ENCODE data around the gene PIANP.

PIANP gene

DNA sequence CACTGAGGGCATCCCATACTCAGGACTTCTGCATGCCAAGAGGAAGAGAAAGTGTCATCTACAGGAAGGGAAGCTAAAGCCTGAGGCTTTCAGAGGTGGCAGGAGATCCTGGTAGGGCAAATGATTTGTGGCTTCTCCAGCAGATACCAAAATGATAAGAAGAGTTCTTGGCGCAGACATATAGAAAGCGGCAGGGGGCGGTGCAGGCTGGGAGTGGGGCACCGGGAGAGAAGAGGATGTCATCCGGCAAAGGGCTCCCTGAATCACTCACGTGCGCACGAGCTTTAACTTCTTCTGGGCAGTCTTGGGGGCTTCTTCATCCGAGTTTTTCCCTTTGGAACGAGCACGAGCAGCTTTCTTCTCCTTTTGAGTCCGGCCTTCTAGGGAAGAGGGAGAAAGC lies 48.2 kb downstream of the PIANP start:
- H3K9me3 ChIP-seq (ENCODE audit: insufficient read depth, low read length, severe bottlenecking), result no peaks in the 10 kb centered on the region
- TF ChIP-seq, protein P1, sequence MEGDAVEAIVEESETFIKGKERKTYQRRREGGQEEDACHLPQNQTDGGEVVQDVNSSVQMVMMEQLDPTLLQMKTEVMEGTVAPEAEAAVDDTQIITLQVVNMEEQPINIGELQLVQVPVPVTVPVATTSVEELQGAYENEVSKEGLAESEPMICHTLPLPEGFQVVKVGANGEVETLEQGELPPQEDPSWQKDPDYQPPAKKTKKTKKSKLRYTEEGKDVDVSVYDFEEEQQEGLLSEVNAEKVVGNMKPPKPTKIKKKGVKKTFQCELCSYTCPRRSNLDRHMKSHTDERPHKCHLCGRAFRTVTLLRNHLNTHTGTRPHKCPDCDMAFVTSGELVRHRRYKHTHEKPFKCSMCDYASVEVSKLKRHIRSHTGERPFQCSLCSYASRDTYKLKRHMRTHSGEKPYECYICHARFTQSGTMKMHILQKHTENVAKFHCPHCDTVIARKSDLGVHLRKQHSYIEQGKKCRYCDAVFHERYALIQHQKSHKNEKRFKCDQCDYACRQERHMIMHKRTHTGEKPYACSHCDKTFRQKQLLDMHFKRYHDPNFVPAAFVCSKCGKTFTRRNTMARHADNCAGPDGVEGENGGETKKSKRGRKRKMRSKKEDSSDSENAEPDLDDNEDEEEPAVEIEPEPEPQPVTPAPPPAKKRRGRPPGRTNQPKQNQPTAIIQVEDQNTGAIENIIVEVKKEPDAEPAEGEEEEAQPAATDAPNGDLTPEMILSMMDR (IDR thresholded peaks at IDR 0.05; ENCODE audit: borderline replicate concordance, extremely low read depth, low read length, poor library complexity, severe bottlenecking), result no peak
- TF ChIP-seq EZH2 (IDR thresholded peaks at IDR 0.05; ENCODE audit: borderline replicate concordance, low read depth, low read length, severe bottlenecking), result no peak
- H3K9ac ChIP-seq (ENCODE audit: low read depth, low read length), result no peak overlapping the region
- H3K4me2 ChIP-seq (ENCODE audit: insufficient read depth, low read length), result no peak overlapping the region
- H2AFZ ChIP-seq (ENCODE audit: low read depth, low read length), result no peak overlapping the region
- H3K36me3 ChIP-seq (ENCODE audit: insufficient read depth, low read length), result peaks cover 76% of the 10 kb centered on the region
- peaks cover 7% of the 10 kb centered on the region; the same call in 1 of the 2 replicates for H3K79me2 ChIP-seq (ENCODE audit: insufficient read depth, low read length)
- H3K4me3 ChIP-seq (ENCODE audit: low read depth in 1 of 2, low read length in 2 of 2), result no peak overlapping the region
- no peaks in the 10 kb centered on the region for H3K4me1 ChIP-seq (ENCODE audit: insufficient read depth, low read length)
- DNase-seq (no peak), ATAC-seq (ENCODE audit: insufficient read depth, low read depth) (no peak)
- H3K27me3 ChIP-seq (ENCODE audit: insufficient read depth, low read length, poor library complexity), result no peaks in the 10 kb centered on the region
- H3K27ac ChIP-seq (ENCODE audit: low read length), result no peak overlapping the region
- H4K20me1 ChIP-seq (ENCODE audit: insufficient read depth, low read length), result no peaks in the 10 kb centered on the region

DNA sequence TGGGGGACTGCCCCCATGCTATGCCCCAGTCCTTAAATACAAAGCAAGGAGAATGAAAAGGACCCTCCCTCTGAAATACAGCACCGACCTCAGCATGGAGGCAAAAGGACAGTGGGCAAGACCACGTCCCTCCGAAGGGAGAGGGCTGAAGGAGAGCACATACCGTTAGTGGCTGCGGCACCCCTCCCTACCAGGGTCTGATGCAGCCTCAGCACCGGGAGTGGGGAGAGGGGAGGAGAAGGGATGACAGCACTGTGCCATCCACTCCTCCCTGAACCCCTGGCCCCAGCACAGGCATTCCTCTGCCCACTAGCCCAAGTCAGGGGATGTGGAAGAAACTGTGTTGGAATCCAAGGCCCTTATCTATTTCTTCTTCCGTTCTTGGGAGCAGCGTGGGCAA lies 49.8 kb downstream of the PIANP start:
- H3K4me1 ChIP-seq (ENCODE audit: insufficient read depth, low read length), result no peaks in the 10 kb centered on the region
- H3K79me2 ChIP-seq (ENCODE audit: insufficient read depth, low read length), result no peaks in the 10 kb centered on the region
- no peaks in the 10 kb centered on the region for H3K9me3 ChIP-seq (ENCODE audit: insufficient read depth, low read length, severe bottlenecking)
- no peak overlapping the region for H2AFZ ChIP-seq (ENCODE audit: low read depth, low read length)
- H3K4me3 ChIP-seq (ENCODE audit: low read depth in 1 of 2, low read length in 2 of 2), result no peak overlapping the region
- no peak overlapping the region for H3K9ac ChIP-seq (ENCODE audit: low read depth, low read length)
- DNase-seq (no peak), ATAC-seq (ENCODE audit: insufficient read depth, low read depth) (no peak)
- TF ChIP-seq EZH2 (IDR thresholded peaks at IDR 0.05; ENCODE audit: borderline replicate concordance, low read depth, low read length, severe bottlenecking), result no peak
- TF ChIP-seq, protein P1 (IDR thresholded peaks at IDR 0.05; ENCODE audit: borderline replicate concordance, extremely low read depth, low read length, poor library complexity, severe bottlenecking), result no peak
- H4K20me1 ChIP-seq (ENCODE audit: insufficient read depth, low read length), result no peaks in the 10 kb centered on the region
- no peaks in the 10 kb centered on the region for H3K27me3 ChIP-seq (ENCODE audit: insufficient read depth, low read length, poor library complexity)
- H3K36me3 ChIP-seq (ENCODE audit: insufficient read depth, low read length), result peaks cover 63% of the 10 kb centered on the region
- no peak overlapping the region for H3K27ac ChIP-seq (ENCODE audit: low read length)
- H3K4me2 ChIP-seq (ENCODE audit: insufficient read depth, low read length), result no peak overlapping the region

- no peak within 1 kb of the TSS for H3K4me2 ChIP-seq (ENCODE audit: insufficient read depth, low read length)
- H3K27ac ChIP-seq (ENCODE audit: low read length), result no peak within 1 kb of the TSS
- no peak within 1 kb of the TSS for H3K9ac ChIP-seq (ENCODE audit: low read depth, low read length)
- H3K4me3 ChIP-seq (ENCODE audit: low read depth in 1 of 2, low read length in 2 of 2), result no peak within 1 kb of the TSS
- peaks cover 31% of the 10 kb centered on the region for H3K36me3 ChIP-seq (ENCODE audit: insufficient read depth, low read length)
- no peaks in the 10 kb centered on the region for H4K20me1 ChIP-seq (ENCODE audit: insufficient read depth, low read length)
- no peaks in the 10 kb centered on the region; the same call in 1 of the 2 replicates for H3K4me1 ChIP-seq (ENCODE audit: insufficient read depth, low read length)
- ATAC-seq (ENCODE audit: insufficient read depth, low read depth) (no peak), DNase-seq (no peak)
- H3K79me2 ChIP-seq (ENCODE audit: insufficient read depth, low read length), result no peaks in the 10 kb centered on the region
- no peak for TF ChIP-seq EZH2 (IDR thresholded peaks at IDR 0.05; ENCODE audit: borderline replicate concordance, low read depth, low read length, severe bottlenecking)
- TF ChIP-seq, protein P1 (IDR thresholded peaks at IDR 0.05; ENCODE audit: borderline replicate concordance, extremely low read depth, low read length, poor library complexity, severe bottlenecking), result no peak
- H3K9me3 ChIP-seq (ENCODE audit: insufficient read depth, low read length, severe bottlenecking), result no peaks in the 10 kb centered on the region
- H2AFZ ChIP-seq (ENCODE audit: low read depth, low read length), result no peak within 1 kb of the TSS
- H3K27me3 ChIP-seq (ENCODE audit: insufficient read depth, low read length, poor library complexity), result no peaks in the 10 kb centered on the region
These were observed 53.5 kb downstream of the PIANP start, which contains the start of gene ACRBP for GRCh38 chr12:6647083-6647604. Gene ACRBP (minus strand): TSS chr12:6647432. CDS start chr12:6647366, 66 bp downstream.
